ENCODE results near the gene SIN3B. TPM values are rescaled to one million over a fixed set of nuclear protein-coding genes. Genes with fewer than 3 reads are reported as not detected.

Gene SIN3B
- total RNA-seq, 2 donors from 2014 or later, result 50.7 to 51.1 TPM

DNA sequence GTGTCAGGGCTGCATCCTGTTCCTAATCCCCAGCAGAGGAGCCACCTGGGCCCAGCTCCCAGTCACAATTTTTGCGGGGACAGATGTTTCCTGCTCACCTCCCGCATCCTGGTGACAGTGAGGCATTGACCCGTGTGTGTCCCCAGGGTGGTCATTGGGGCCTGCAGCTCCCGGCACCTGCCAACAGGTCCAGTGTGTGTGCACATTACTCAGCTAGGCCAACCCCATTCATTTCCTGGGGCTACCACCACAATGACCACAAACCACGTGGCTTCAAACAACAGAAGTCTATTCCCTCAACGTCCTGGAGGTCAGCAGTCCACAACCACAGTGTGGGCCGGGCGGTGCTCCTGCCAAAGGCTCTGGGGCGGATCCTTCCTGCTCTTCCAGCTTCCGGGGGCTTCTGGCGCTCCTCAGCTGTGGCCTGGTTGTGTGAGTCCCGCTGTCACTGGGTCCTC is 47.7 kb downstream of the SIN3B start:
- Mint-ChIP-seq H3K4me1 (ENCODE audit: low read depth) (peaks cover 5% of the 10 kb centered on the region), H3K36me3 (ENCODE audit: insufficient read depth in 2 of 2) (peaks cover 11 to 22% of the 10 kb centered on the region in 2 donors), H3K27ac (peak overlapping the region; percentile 71), H3K27me3 (ENCODE audit: low read depth) (no peaks in the 10 kb centered on the region), H3K4me3 (no peak overlapping the region), H3K9me3 (peaks cover 0 to 12% of the 10 kb centered on the region in 2 donors)
- DNase-seq, result no peak
- ATAC-seq (replicated peaks in 1 of 2), result no peak

- Mint-ChIP-seq H3K27me3 (ENCODE audit: low read depth) (no peaks in the 10 kb centered on the region), H3K27ac (no peak overlapping the region), H3K4me1 (ENCODE audit: low read depth) (peaks cover 5% of the 10 kb centered on the region), H3K9me3 (peaks cover 5 to 14% of the 10 kb centered on the region in 2 donors), H3K4me3 (no peak overlapping the region), H3K36me3 (ENCODE audit: insufficient read depth in 2 of 2) (peaks cover 16 to 26% of the 10 kb centered on the region in 2 donors)
- no peak for DNase-seq
- no peak for ATAC-seq (replicated peaks in 1 of 2)
Measured at GRCh38 chr19:16877581-16877980, 48.4 kb downstream of the SIN3B start.

GRCh38 chr19:16878181-16878965 is 49.2 kb downstream of the SIN3B start:
- H3K36me3 Mint-ChIP-seq (ENCODE audit: insufficient read depth in 2 of 2), result peaks cover 19 to 32% of the 10 kb centered on the region in 2 donors
- peaks cover 7 to 18% of the 10 kb centered on the region in 2 donors for H3K9me3 Mint-ChIP-seq
- no peak for ATAC-seq (replicated peaks in 1 of 2)
- no peak for DNase-seq
- H3K4me1 Mint-ChIP-seq (ENCODE audit: low read depth), result peaks cover 5% of the 10 kb centered on the region
- H3K27ac Mint-ChIP-seq, result no peak overlapping the region
- H3K4me3 Mint-ChIP-seq, result no peak overlapping the region
- no peaks in the 10 kb centered on the region for H3K27me3 Mint-ChIP-seq (ENCODE audit: low read depth)

DNA sequence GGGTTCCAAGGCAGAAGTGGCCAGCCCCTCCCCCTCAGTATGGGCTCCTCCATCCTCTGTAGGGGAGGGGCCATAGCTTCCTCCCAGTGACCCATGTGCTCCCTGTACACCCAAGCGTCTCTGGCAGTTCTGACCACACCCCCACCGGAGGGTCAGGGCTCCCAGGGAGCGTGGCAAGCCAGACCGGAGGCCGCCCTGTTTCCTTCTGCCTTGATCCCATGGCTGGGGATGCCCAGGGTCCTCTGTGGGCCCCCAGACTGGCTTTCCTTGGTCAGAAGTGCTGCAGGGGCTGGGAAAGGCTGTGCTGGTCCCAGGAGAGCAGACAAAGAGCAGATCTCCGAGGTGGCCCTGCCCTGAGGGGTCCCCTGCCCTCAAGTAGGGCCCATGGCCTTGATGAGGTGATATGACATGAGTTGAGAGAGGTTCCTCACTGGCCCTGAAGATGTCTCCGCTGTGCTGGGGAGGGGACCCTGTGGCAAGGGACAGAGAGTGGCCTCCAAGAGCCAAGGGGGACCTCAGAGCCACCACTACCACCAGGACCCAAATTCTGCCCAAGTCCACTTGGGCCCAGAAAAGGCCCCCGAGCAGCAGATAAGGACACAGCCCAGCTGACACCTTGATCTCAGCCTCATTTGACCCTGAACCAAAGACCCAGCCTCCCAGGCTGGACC is 51.8 kb downstream of the SIN3B start:
- Mint-ChIP-seq H3K4me1 (ENCODE audit: low read depth) (no peaks in the 10 kb centered on the region), H3K4me3 (no peak overlapping the region), H3K27me3 (ENCODE audit: low read depth) (no peaks in the 10 kb centered on the region), H3K36me3 (ENCODE audit: insufficient read depth in 2 of 2) (peaks cover 12 to 20% of the 10 kb centered on the region in 2 donors), H3K27ac (no peak overlapping the region), H3K9me3 (peaks cover 7 to 10% of the 10 kb centered on the region in 2 donors)
- ATAC-seq (replicated peaks in 1 of 2) (no peak), DNase-seq (no peak)

GRCh38 chr19:16882146-16882545 is 52.9 kb downstream of the SIN3B start:
- Mint-ChIP-seq H3K27me3 (ENCODE audit: low read depth) (no peaks in the 10 kb centered on the region), H3K4me1 (ENCODE audit: low read depth) (no peaks in the 10 kb centered on the region), H3K9me3 (peaks cover 7 to 10% of the 10 kb centered on the region in 2 donors), H3K4me3 (no peak overlapping the region), H3K36me3 (ENCODE audit: insufficient read depth in 2 of 2) (peaks cover 12 to 20% of the 10 kb centered on the region in 2 donors), H3K27ac (no peak overlapping the region)
- DNase-seq, result no peak
- no peak for ATAC-seq (replicated peaks in 1 of 2)

- Mint-ChIP-seq H3K9me3 (peaks cover 7 to 10% of the 10 kb centered on the region in 2 donors), H3K4me1 (ENCODE audit: low read depth) (no peaks in the 10 kb centered on the region), H3K27me3 (ENCODE audit: low read depth) (no peaks in the 10 kb centered on the region), H3K36me3 (ENCODE audit: insufficient read depth in 2 of 2) (peaks cover 12 to 18% of the 10 kb centered on the region in 2 donors), H3K4me3 (no peak overlapping the region), H3K27ac (no peak overlapping the region)
- ATAC-seq (replicated peaks in 1 of 2) (no peak), DNase-seq (no peak)
Measured at GRCh38 chr19:16883522-16883921, 54.3 kb downstream of the SIN3B start.

DNA sequence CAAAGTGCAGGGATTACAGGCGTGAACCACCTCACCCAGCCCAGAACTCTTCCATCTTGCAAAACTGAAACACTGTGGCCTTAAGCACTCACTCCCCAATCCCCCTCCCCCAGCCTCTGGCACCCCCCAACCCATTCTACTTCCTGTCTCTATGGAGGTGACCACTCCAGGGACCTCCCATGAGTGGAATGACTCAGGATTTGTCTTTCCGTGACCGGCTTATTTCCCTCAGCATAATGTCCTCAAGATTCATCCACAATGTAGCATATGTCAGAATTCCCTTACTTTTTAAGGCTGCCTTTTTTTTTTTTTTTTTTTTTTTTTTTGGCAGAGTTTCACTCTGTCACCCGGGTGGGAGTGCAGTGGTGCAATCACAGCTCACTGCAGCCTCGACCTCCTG is 56.0 kb downstream of the SIN3B start:
- Mint-ChIP-seq H3K9me3 (peaks cover 7 to 10% of the 10 kb centered on the region in 2 donors), H3K4me1 (ENCODE audit: low read depth) (no peaks in the 10 kb centered on the region), H3K27ac (no peak overlapping the region), H3K4me3 (no peak overlapping the region), H3K27me3 (ENCODE audit: low read depth) (no peaks in the 10 kb centered on the region), H3K36me3 (ENCODE audit: insufficient read depth in 2 of 2) (peaks cover 12 to 17% of the 10 kb centered on the region in 2 donors)
- no peak for DNase-seq
- ATAC-seq (replicated peaks in 1 of 2), result no peak

- Mint-ChIP-seq H3K4me1 (ENCODE audit: low read depth) (no peaks in the 10 kb centered on the region), H3K36me3 (ENCODE audit: insufficient read depth in 2 of 2) (peaks cover 10% of the 10 kb centered on the region in 2 donors), H3K27me3 (ENCODE audit: low read depth) (no peaks in the 10 kb centered on the region), H3K9me3 (peaks cover 6 to 7% of the 10 kb centered on the region in 2 donors), H3K27ac (no peak overlapping the region), H3K4me3 (no peak overlapping the region)
- no peak for DNase-seq
- no peak for ATAC-seq (replicated peaks in 1 of 2)
Measured at GRCh38 chr19:16886305-16886880, 57.2 kb downstream of the SIN3B start.

GRCh38 chr19:16887353-16888265 is 58.4 kb downstream of the SIN3B start:
- no peak for ATAC-seq (replicated peaks in 1 of 2)
- H3K27ac Mint-ChIP-seq, result no peak overlapping the region
- peaks cover 6% of the 10 kb centered on the region for H3K27me3 Mint-ChIP-seq (ENCODE audit: low read depth)
- H3K4me1 Mint-ChIP-seq (ENCODE audit: low read depth), result no peaks in the 10 kb centered on the region
- no peak for DNase-seq
- H3K4me3 Mint-ChIP-seq, result no peak overlapping the region
- H3K9me3 Mint-ChIP-seq, result peaks cover 2 to 4% of the 10 kb centered on the region in 2 donors
- peaks cover 4 to 5% of the 10 kb centered on the region in 2 donors for H3K36me3 Mint-ChIP-seq (ENCODE audit: insufficient read depth in 2 of 2)

GRCh38 chr19:16888629-16889365 is 59.6 kb downstream of the SIN3B start, which contains the start of gene F2RL3:
Gene F2RL3, plus strand, starts transcription at chr19:16888999. Its CDS starts 191 bp downstream, at chr19:16889190.
- Mint-ChIP-seq H3K27me3 (ENCODE audit: low read depth) (peaks cover 14% of the 10 kb centered on the region), H3K4me3 (no peak within 1 kb of the TSS), H3K9me3 (no peaks in the 10 kb centered on the region), H3K4me1 (ENCODE audit: low read depth) (no peaks in the 10 kb centered on the region), H3K27ac (no peak within 1 kb of the TSS), H3K36me3 (ENCODE audit: insufficient read depth in 2 of 2) (no peaks in the 10 kb centered on the region)
- ATAC-seq (replicated peaks in 1 of 2), result peak in 1 of 2 donors; percentile 27
- DNase-seq, result peak in 1 of 2 donors; percentile 12

GRCh38 chr19:16889366-16889882 is 60.2 kb downstream of the SIN3B start:
- no peaks in the 10 kb centered on the region for H3K4me1 Mint-ChIP-seq (ENCODE audit: low read depth)
- DNase-seq, result no peak
- H3K4me3 Mint-ChIP-seq, result no peak overlapping the region
- H3K27me3 Mint-ChIP-seq (ENCODE audit: low read depth), result peaks cover 14% of the 10 kb centered on the region
- H3K9me3 Mint-ChIP-seq, result no peaks in the 10 kb centered on the region
- no peak overlapping the region for H3K27ac Mint-ChIP-seq
- no peak for ATAC-seq (replicated peaks in 1 of 2)
- no peaks in the 10 kb centered on the region for H3K36me3 Mint-ChIP-seq (ENCODE audit: insufficient read depth in 2 of 2)

Measured in activated T-cell treated with anti-CD3 and anti-CD28 coated beads, Interleukin-2, amount 50 U/mL, for 72 hours (primary cell).